GM15510 (cell line): ENCODE measurements around the gene RELN.

Experiments
- POLR2A ChIP-seq: IDR thresholded peaks from 3 replicates; pipeline ENCODE4 v1.6.1; 2011; ENCODE audit warnings: borderline replicate concordance; ENCODE audit not compliant: insufficient read length; ENCODE audit errors: extremely low read depth

Gene RELN

DNA sequence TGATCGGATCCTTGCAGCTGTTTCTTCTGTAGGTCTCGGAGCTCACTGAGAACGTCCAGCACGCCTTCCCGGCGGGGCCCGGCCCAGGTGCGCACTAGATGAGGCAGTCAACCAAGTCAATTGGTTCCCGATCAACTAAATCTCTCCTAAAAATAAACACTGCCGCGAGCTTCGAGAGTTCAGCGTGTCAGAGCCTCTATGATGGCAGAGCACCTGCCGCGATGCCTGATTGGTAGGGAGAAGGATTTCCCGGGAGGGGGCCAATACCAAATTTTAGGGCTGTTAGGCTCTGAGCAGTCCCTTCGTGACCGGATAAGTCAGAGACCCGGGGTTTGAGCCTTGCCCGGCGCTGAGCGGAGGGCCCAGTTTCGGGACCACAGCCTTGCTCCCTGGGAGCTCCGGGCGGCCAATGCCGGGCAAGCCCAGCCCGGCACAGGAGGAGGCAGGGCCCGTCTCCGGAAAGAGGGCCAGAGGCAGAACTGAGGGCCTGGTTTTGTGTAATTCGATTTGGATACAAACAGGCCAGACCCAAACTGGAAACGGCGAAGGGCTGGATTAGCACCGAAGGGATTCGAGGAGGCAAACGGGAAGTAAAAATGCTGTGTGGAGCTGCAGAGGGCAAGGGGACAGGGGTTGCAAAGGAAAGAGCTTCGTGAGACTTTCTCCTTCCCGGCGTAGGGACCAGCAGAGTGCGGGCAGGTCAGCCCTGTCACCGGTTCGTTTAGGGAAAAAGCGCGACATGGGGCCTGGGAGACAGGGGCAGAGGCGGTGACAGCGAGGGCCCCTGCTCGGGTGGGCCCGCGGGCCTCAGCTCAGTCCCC is 544.0 kb downstream of the RELN start:
- no peak for TF ChIP-seq POLR2A

DNA sequence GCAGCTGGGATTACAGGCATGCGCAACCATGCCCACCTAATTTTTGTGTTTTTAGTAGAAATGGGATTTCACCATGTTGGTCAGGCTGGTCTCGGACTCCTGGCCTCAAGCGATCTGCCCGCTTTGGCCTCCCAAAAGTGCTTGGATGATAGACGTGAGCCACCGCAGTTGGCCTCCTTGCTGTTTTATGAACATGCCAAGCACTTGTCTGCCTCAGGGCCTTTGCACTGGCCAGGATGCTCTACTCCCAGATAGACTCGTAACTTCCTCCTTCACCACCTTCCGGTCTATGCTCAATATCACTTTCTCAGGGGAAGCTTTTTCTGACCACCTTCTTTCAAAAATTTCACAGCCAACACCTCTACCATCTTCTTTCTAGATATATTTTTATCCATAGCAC is 549.8 kb downstream of the RELN start:
- no peak for TF ChIP-seq POLR2A

DNA sequence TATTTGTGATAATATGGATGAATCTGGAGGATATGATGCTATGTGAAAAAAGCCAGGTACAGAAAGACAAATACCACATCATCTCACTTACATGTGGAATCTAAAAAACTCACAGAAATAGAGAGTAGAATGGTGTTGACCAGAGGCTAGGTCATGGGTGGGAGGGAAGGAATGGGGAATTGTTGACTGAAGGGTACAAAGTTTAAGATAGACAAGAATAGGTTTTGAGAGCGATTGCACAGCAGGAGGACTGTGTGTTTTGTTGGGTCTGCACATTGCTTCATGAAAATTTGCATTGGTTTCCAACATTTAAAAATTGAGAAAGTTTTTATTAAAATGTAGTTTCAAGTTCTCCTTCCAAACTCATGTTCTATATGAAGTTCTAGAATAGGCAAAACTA is 551.8 kb downstream of the RELN start:
- TF ChIP-seq POLR2A, result no peak

GRCh38 chr7:103432712-103433111 is 556.7 kb downstream of the RELN start:
- TF ChIP-seq POLR2A, result no peak

DNA sequence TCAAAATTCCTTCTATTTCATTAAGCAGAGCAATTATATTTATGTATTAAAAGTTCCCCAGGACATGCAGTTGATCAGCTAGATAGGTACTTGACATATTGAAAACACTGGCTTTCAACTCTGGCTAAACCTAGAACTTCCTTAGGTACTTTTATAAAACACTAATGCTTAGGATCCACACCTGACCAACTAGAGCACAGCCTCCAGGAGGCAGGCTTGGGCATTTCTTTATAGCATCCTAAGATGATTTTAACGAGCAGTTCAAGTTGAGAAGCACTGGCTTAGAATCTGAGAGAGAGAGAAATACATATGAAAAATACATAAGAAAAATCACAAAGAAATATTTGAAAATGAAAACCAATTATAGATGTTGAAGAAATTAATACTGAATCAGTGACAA is 564.3 kb downstream of the RELN start:
- TF ChIP-seq POLR2A, result no peak

GRCh38 chr7:103423467-103424179 is 565.8 kb downstream of the RELN start:
- no peak for TF ChIP-seq POLR2A
